Activated CD4-positive, alpha-beta T cell treated with anti-CD3 and anti-CD28 coated beads, Interleukin-2, amount 10 ng/mL, durations not matched to agents 7 days and 5 days (primary cell): ENCODE measurements around the gene MTRF1. TPM values are rescaled to one million over a fixed set of nuclear protein-coding genes. Genes with fewer than 3 reads are reported as not detected.

Experiments used
- CTCF ChIA-PET: fragments of 350-600 bp; sonication (Branson Sonifier 250); formaldehyde crosslinking; loops from one replicate; lab custom pipeline; 2021; ENCODE audit warnings: antibody characterized with exemption; lab: Charles Lee
- POLR2A ChIA-PET: fragments of 350-600 bp; sonication (Branson Sonifier 250); formaldehyde crosslinking; loops from one replicate; lab custom pipeline; 2021; ENCODE audit warnings: antibody characterized with exemption; lab: Charles Lee
- DNase-seq: peaks from one replicate; pipeline ENCODE4 v3.0.0-alpha.2; 2020
- H3K27ac Mint-ChIP-seq: one replicate; pipeline ENCODE4 v1.8.0; 2021; ENCODE audit warnings: mild to moderate bottlenecking, moderate library complexity, mixed read lengths
- H3K27me3 Mint-ChIP-seq: one replicate; pipeline ENCODE4 v1.8.0; 2021; ENCODE audit warnings: mixed read lengths
- H3K36me3 Mint-ChIP-seq: one replicate; pipeline ENCODE4 v1.8.0; 2021; ENCODE audit warnings: low read depth, mixed read lengths
- H3K4me1 Mint-ChIP-seq: one replicate; pipeline ENCODE4 v1.8.0; 2021; ENCODE audit warnings: mixed read lengths
- H3K4me3 Mint-ChIP-seq: one replicate; pipeline ENCODE4 v1.8.0; 2021; ENCODE audit warnings: mild to moderate bottlenecking, moderate library complexity, mixed read lengths
- H3K9me3 Mint-ChIP-seq: one replicate; pipeline ENCODE4 v1.8.0; 2021; ENCODE audit warnings: mixed read lengths
- total RNA-seq, 2 experiments: library from RNA; stranded (reverse); gene quantifications; one replicate each; pipeline ENCODE4 v1.2.3, GENCODE V29; 2021

MTRF1 gene
- total RNA-seq, 2 experiments from 2014 or later, result 22.0 to 23.0 TPM

GRCh38 chr13:41232578-41233480 lies 30.5 kb downstream of the MTRF1 start:
- Mint-ChIP-seq H3K4me1 (no peaks in the 10 kb centered on the region), H3K27ac (no peak overlapping the region), H3K27me3 (no peaks in the 10 kb centered on the region), H3K4me3 (no peak overlapping the region), H3K9me3 (no peaks in the 10 kb centered on the region), H3K36me3 (peaks cover 29% of the 10 kb centered on the region)
- CTCF ChIA-PET, result interaction anchor here (0.6 kb wide), 1 partner anchor 1614 kb away, joined by 3 read pairs; no protein-coding TSS in a partner anchor
- DNase-seq, result no peak
- POLR2A ChIA-PET, result no interaction called here

GRCh38 chr13:41231786-41232185 lies 31.6 kb downstream of the MTRF1 start:
- ChIA-PET CTCF (interaction anchor here (1.2 kb wide), 1 partner anchor 28 kb away, joined by 4 read pairs; no protein-coding TSS in a partner anchor), POLR2A (no interaction called here)
- H3K4me1 Mint-ChIP-seq, result no peaks in the 10 kb centered on the region
- H3K27me3 Mint-ChIP-seq, result no peaks in the 10 kb centered on the region
- no peak for DNase-seq
- H3K27ac Mint-ChIP-seq, result no peak overlapping the region
- peaks cover 29% of the 10 kb centered on the region for H3K36me3 Mint-ChIP-seq
- H3K4me3 Mint-ChIP-seq, result no peak overlapping the region
- H3K9me3 Mint-ChIP-seq, result no peaks in the 10 kb centered on the region

GRCh38 chr13:41231025-41231677 lies 32.2 kb downstream of the MTRF1 start:
- H3K4me3 Mint-ChIP-seq, result no peak overlapping the region
- DNase-seq, result no peak
- POLR2A ChIA-PET, result no interaction called here
- no peaks in the 10 kb centered on the region for H3K9me3 Mint-ChIP-seq
- no peaks in the 10 kb centered on the region for H3K4me1 Mint-ChIP-seq
- peak overlapping the region; percentile 15 for H3K27ac Mint-ChIP-seq
- no peaks in the 10 kb centered on the region for H3K27me3 Mint-ChIP-seq
- peaks cover 25% of the 10 kb centered on the region for H3K36me3 Mint-ChIP-seq
- CTCF ChIA-PET, result interaction anchor here (1.2 kb wide), 1 partner anchor 29 kb away, joined by 4 read pairs; no protein-coding TSS in a partner anchor

GRCh38 chr13:41229356-41229755 lies 34.0 kb downstream of the MTRF1 start:
- Mint-ChIP-seq H3K9me3 (no peaks in the 10 kb centered on the region), H3K36me3 (peaks cover 29% of the 10 kb centered on the region), H3K27ac (no peak overlapping the region), H3K4me1 (no peaks in the 10 kb centered on the region), H3K4me3 (no peak overlapping the region), H3K27me3 (no peaks in the 10 kb centered on the region)
- ChIA-PET CTCF (interaction anchor here (0.7 kb wide), 1 partner anchor 18 kb away, joined by 3 read pairs; no protein-coding TSS in a partner anchor), POLR2A (no interaction called here)
- DNase-seq, result no peak

GRCh38 chr13:41224113-41225110 lies 39.0 kb downstream of the MTRF1 start:
- H3K27me3 Mint-ChIP-seq, result no peaks in the 10 kb centered on the region
- ChIA-PET CTCF (interaction anchor here (1.0 kb wide), 1 partner anchor 110 kb away, joined by 3 read pairs; no protein-coding TSS in a partner anchor), POLR2A (no interaction called here)
- no peaks in the 10 kb centered on the region for H3K9me3 Mint-ChIP-seq
- DNase-seq, result no peak
- H3K4me3 Mint-ChIP-seq, result no peak overlapping the region
- H3K27ac Mint-ChIP-seq, result no peak overlapping the region
- H3K4me1 Mint-ChIP-seq, result no peaks in the 10 kb centered on the region
- peaks cover 16% of the 10 kb centered on the region for H3K36me3 Mint-ChIP-seq

GRCh38 chr13:41222259-41222852 lies 41.0 kb downstream of the MTRF1 start:
- no peaks in the 10 kb centered on the region for H3K27me3 Mint-ChIP-seq
- no peak overlapping the region for H3K27ac Mint-ChIP-seq
- H3K9me3 Mint-ChIP-seq, result no peaks in the 10 kb centered on the region
- peak; percentile 66 for DNase-seq
- no peaks in the 10 kb centered on the region for H3K4me1 Mint-ChIP-seq
- H3K36me3 Mint-ChIP-seq, result peaks cover 12% of the 10 kb centered on the region
- CTCF ChIA-PET, result interaction anchor here (0.6 to 2.4 kb wide), 6 partner anchors 10 to 168 kb away, joined by 3 to 7 read pairs (median 4); partner anchors contain the start of gene WBP4
- no peak overlapping the region for H3K4me3 Mint-ChIP-seq
- POLR2A ChIA-PET, result no interaction called here

- Mint-ChIP-seq H3K4me3 (no peak overlapping the region), H3K9me3 (no peaks in the 10 kb centered on the region), H3K4me1 (no peaks in the 10 kb centered on the region), H3K36me3 (peaks cover 10% of the 10 kb centered on the region), H3K27me3 (no peaks in the 10 kb centered on the region), H3K27ac (peak overlapping the region; percentile 22)
- ChIA-PET CTCF (interaction anchor here (0.7 to 1.1 kb wide), 4 partner anchors 21 to 917 kb away, joined by 3 read pairs; no protein-coding TSS in a partner anchor), POLR2A (no interaction called here)
- DNase-seq, result no peak
These were observed 43.0 kb downstream of the MTRF1 start for GRCh38 chr13:41220401-41220800.

- CTCF ChIA-PET, result interaction anchor here (0.8 kb wide), 1 partner anchor 69 kb away, joined by 4 read pairs; no protein-coding TSS in a partner anchor
- peaks cover 9% of the 10 kb centered on the region for H3K36me3 Mint-ChIP-seq
- no peak overlapping the region for H3K27ac Mint-ChIP-seq
- H3K27me3 Mint-ChIP-seq, result no peaks in the 10 kb centered on the region
- no peak overlapping the region for H3K4me3 Mint-ChIP-seq
- POLR2A ChIA-PET, result interaction anchor here (0.6 to 0.7 kb wide), 2 partner anchors 295 to 390 kb away, joined by 3 to 5 read pairs; no protein-coding TSS in a partner anchor
- H3K4me1 Mint-ChIP-seq, result no peaks in the 10 kb centered on the region
- H3K9me3 Mint-ChIP-seq, result peaks cover 2% of the 10 kb centered on the region
- no peak for DNase-seq
These were observed 47.2 kb downstream of the MTRF1 start for GRCh38 chr13:41216160-41216559.

- H3K9me3 Mint-ChIP-seq, result peaks cover 3% of the 10 kb centered on the region
- H3K27ac Mint-ChIP-seq, result no peak overlapping the region
- no peaks in the 10 kb centered on the region for H3K27me3 Mint-ChIP-seq
- CTCF ChIA-PET, result interaction anchor here (1.0 to 2.4 kb wide), 3 partner anchors 8 to 98 kb away, joined by 3 to 6 read pairs (median 3); no protein-coding TSS in a partner anchor
- POLR2A ChIA-PET, result no interaction called here
- no peak for DNase-seq
- peaks cover 8% of the 10 kb centered on the region for H3K36me3 Mint-ChIP-seq
- no peaks in the 10 kb centered on the region for H3K4me1 Mint-ChIP-seq
- H3K4me3 Mint-ChIP-seq, result no peak overlapping the region
These were observed 49.5 kb downstream of the MTRF1 start for GRCh38 chr13:41213919-41214318.

- H3K36me3 Mint-ChIP-seq, result peaks cover 8% of the 10 kb centered on the region
- ChIA-PET CTCF (interaction anchor here (1.0 to 2.4 kb wide), 3 partner anchors 9 to 97 kb away, joined by 3 to 6 read pairs (median 3); no protein-coding TSS in a partner anchor), POLR2A (no interaction called here)
- H3K4me3 Mint-ChIP-seq, result no peak overlapping the region
- no peak overlapping the region for H3K27ac Mint-ChIP-seq
- no peak for DNase-seq
- no peaks in the 10 kb centered on the region for H3K4me1 Mint-ChIP-seq
- H3K27me3 Mint-ChIP-seq, result no peaks in the 10 kb centered on the region
- peaks cover 3% of the 10 kb centered on the region for H3K9me3 Mint-ChIP-seq
These were observed 50.1 kb downstream of the MTRF1 start for GRCh38 chr13:41213316-41213715.

GRCh38 chr13:41212881-41213280 lies 50.5 kb downstream of the MTRF1 start:
- H3K36me3 Mint-ChIP-seq, result peaks cover 8% of the 10 kb centered on the region
- H3K27ac Mint-ChIP-seq, result no peak overlapping the region
- DNase-seq, result no peak
- ChIA-PET POLR2A (no interaction called here), CTCF (interaction anchor here (1.0 to 2.4 kb wide), 2 partner anchors 9 to 76 kb away, joined by 3 to 6 read pairs; no protein-coding TSS in a partner anchor)
- H3K27me3 Mint-ChIP-seq, result no peaks in the 10 kb centered on the region
- H3K9me3 Mint-ChIP-seq, result peaks cover 3% of the 10 kb centered on the region
- H3K4me1 Mint-ChIP-seq, result no peaks in the 10 kb centered on the region
- H3K4me3 Mint-ChIP-seq, result no peak overlapping the region
